GM08714 (cell line): ENCODE data around the gene MORC3.
"Not testable (repeated sequence)": the region's sequence is repeated elsewhere in the genome, so short reads cannot be mapped to it uniquely, and the experiment has no call there.

Source experiments
- H3K4me3 ChIP-seq: fragments of 200-500 bp; sonication (Bioruptor generic); 2 replicates; pipeline ENCODE4 v1.5.1; 2014; ENCODE audit warnings: mild to moderate bottlenecking, low read length, inconsistent platforms
- ZNF274 ChIP-seq: IDR thresholded peaks from 2 replicates; pipeline ENCODE4 v1.6.1; 2012; ENCODE audit warnings: mild to moderate bottlenecking, low read depth, low read length

MORC3 gene

GRCh38 chr21:36316872-36317484 is 3.0 kb upstream of the MORC3 start:
- no peak overlapping the region for H3K4me3 ChIP-seq
- TF ChIP-seq ZNF274: no peak

- H3K4me3 ChIP-seq: peak overlapping the region; percentile 27; the same call in 1 of the 2 replicates
Measured at GRCh38 chr21:36319406-36319766, 611 bp upstream of the MORC3 start.

GRCh38 chr21:36320421-36321324 is 676 bp downstream of the MORC3 start:
- no peak for TF ChIP-seq ZNF274
- peak overlapping the region; percentile 74 for H3K4me3 ChIP-seq

GRCh38 chr21:36321325-36322082 is 1.5 kb downstream of the MORC3 start:
- TF ChIP-seq ZNF274: no peak
- H3K4me3 ChIP-seq: peak overlapping the region; percentile 74

- no peak for TF ChIP-seq ZNF274
- H3K4me3 ChIP-seq: peak overlapping the region; percentile 74
Measured at GRCh38 chr21:36322083-36322424, 2.1 kb downstream of the MORC3 start.

GRCh38 chr21:36323032-36323431 is 3.0 kb downstream of the MORC3 start:
- TF ChIP-seq ZNF274: no peak
- H3K4me3 ChIP-seq: no peak overlapping the region

- no peak overlapping the region for H3K4me3 ChIP-seq
Measured at GRCh38 chr21:36325373-36326010, 5.5 kb downstream of the MORC3 start.

GRCh38 chr21:36330904-36331303 is 10.9 kb downstream of the MORC3 start:
- TF ChIP-seq ZNF274: no peak

More at GRCh38 chr21:36325373-36326010, 5.5 kb downstream of the MORC3 start:
- TF ChIP-seq ZNF274: no peak

GRCh38 chr21:36337099-36337509 is 17.1 kb downstream of the MORC3 start:
- no peak overlapping the region for H3K4me3 ChIP-seq

More at GRCh38 chr21:36330904-36331303, 10.9 kb downstream of the MORC3 start:
- H3K4me3 ChIP-seq: no peak overlapping the region

GRCh38 chr21:36338975-36339374 is 19.0 kb downstream of the MORC3 start:
- H3K4me3 ChIP-seq: no peak overlapping the region
- no peak for TF ChIP-seq ZNF274

More at GRCh38 chr21:36337099-36337509, 17.1 kb downstream of the MORC3 start:
- no peak for TF ChIP-seq ZNF274

- H3K4me3 ChIP-seq: not testable (repeated sequence)
Measured at GRCh38 chr21:36342581-36342980, 22.6 kb downstream of the MORC3 start.

- no peak overlapping the region for H3K4me3 ChIP-seq
- no peak for TF ChIP-seq ZNF274
Measured at GRCh38 chr21:36344931-36345330, 24.9 kb downstream of the MORC3 start.

GRCh38 chr21:36347278-36347961 is 27.4 kb downstream of the MORC3 start:
- H3K4me3 ChIP-seq: no peak overlapping the region
- TF ChIP-seq ZNF274: no peak

- H3K4me3 ChIP-seq: no peak overlapping the region
- TF ChIP-seq ZNF274: no peak
Measured at GRCh38 chr21:36347962-36348328, 27.9 kb downstream of the MORC3 start.
